A549 (cell line): Measurements from ENCODE around the gene MPND.

Experiments used
- EP300 ChIP-seq, 2 experiments: fragments of >200 bp; sonication (Bioruptor Twin); formaldehyde crosslinking; IDR thresholded peaks; 2 replicates in 1 of 2; 3 replicates in 1 of 2; pipeline ENCODE4 v1.6.1; 2016 to 2017
- MAFK ChIP-seq: fragments of 450-650 bp; IDR thresholded peaks from 2 replicates; pipeline ENCODE4 v1.6.1; 2014; ENCODE audit not compliant: partially characterized antibody
- MAX ChIP-seq: IDR thresholded peaks from 2 replicates; pipeline ENCODE4 v1.6.1; 2012
- NFE2L2 ChIP-seq: fragments of 150-350 bp; conservative IDR thresholded peaks from 2 replicates; pipeline ENCODE4 v1.6.1; 2014; ENCODE audit warnings: low read length
- PHF8 ChIP-seq: fragments of 200-600 bp; sonication (generic); IDR thresholded peaks from 2 replicates; pipeline ENCODE4 v1.6.1; 2016; ENCODE audit warnings: low read depth, mild to moderate bottlenecking, antibody characterized with exemption, moderate library complexity, borderline replicate concordance
- REST ChIP-seq: fragments of 200-600 bp; sonication (generic); IDR thresholded peaks from 2 replicates; pipeline ENCODE4 v1.6.1; 2016; ENCODE audit warnings: antibody characterized with exemption, mild to moderate bottlenecking, moderate library complexity
- SMC3 ChIP-seq: fragments of >200 bp; sonication (Bioruptor Twin); formaldehyde crosslinking; IDR thresholded peaks from 3 replicates; pipeline ENCODE4 v1.6.1; 2018; ENCODE audit warnings: inconsistent platforms
- TF ChIP-seq, protein P1 (sequence below): fragments of >200 bp; sonication (Bioruptor Twin); formaldehyde crosslinking; IDR thresholded peaks from 3 replicates; pipeline ENCODE4 v1.5.1; 2016
- TF ChIP-seq, protein P2 (sequence below): fragments of 250-450 bp; sonication (Bioruptor Pico); IDR thresholded peaks from 2 replicates; pipeline ENCODE4 v1.5.0; 2021; ENCODE audit warnings: mild to moderate bottlenecking, moderate library complexity, borderline replicate concordance

DNA sequence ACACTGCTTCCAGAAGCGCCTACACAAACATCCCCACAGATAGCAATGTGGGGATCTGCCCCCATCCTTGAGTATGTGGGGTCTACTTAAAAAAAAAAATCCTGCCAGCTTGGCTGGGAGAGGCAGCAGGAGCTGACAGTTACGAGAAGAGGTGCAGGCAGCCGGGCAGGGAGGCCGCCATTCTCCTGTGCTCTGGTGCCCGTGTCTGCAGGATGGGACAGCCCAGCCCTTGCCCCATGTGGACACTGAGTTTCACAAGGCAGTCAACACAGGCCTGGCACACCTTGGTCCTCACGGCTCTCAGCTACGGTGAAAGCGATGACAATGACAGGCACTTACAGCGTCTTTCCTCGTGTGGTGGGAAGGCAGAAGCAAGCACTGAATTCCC is 24.0 kb downstream of the MPND start:
- TF ChIP-seq MAX (no peak), MAFK (no peak), PHF8 (no peak), NFE2L2 (no peak), SMC3 (no peak), EP300 (IDR thresholded peaks at IDR 0.05) (no peak), REST (no peak)
- TF ChIP-seq, protein P1, sequence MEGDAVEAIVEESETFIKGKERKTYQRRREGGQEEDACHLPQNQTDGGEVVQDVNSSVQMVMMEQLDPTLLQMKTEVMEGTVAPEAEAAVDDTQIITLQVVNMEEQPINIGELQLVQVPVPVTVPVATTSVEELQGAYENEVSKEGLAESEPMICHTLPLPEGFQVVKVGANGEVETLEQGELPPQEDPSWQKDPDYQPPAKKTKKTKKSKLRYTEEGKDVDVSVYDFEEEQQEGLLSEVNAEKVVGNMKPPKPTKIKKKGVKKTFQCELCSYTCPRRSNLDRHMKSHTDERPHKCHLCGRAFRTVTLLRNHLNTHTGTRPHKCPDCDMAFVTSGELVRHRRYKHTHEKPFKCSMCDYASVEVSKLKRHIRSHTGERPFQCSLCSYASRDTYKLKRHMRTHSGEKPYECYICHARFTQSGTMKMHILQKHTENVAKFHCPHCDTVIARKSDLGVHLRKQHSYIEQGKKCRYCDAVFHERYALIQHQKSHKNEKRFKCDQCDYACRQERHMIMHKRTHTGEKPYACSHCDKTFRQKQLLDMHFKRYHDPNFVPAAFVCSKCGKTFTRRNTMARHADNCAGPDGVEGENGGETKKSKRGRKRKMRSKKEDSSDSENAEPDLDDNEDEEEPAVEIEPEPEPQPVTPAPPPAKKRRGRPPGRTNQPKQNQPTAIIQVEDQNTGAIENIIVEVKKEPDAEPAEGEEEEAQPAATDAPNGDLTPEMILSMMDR: no peak
- TF ChIP-seq, protein P2, sequence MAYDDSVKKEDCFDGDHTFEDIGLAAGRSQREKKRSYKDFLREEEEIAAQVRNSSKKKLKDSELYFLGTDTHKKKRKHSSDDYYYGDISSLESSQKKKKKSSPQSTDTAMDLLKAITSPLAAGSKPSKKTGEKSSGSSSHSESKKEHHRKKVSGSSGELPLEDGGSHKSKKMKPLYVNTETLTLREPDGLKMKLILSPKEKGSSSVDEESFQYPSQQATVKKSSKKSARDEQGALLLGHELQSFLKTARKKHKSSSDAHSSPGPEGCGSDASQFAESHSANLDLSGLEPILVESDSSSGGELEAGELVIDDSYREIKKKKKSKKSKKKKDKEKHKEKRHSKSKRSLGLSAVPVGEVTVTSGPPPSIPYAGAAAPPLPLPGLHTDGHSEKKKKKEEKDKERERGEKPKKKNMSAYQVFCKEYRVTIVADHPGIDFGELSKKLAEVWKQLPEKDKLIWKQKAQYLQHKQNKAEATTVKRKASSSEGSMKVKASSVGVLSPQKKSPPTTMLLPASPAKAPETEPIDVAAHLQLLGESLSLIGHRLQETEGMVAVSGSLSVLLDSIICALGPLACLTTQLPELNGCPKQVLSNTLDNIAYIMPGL (CRISPR knock-in tag): no peak
